Liver (tissue), 3 donors: ENCODE results near the gene NLRP6.

Experiments
- CTCF ChIP-seq: fragments of 150-350 bp; IDR thresholded peaks from 2 replicates; pipeline ENCODE4 v1.5.1; 2017; ENCODE audit warnings: improper control_type of control experiment, low read depth, low read length; ENCODE audit not compliant: missing input control
- GABPA ChIP-seq, 2 donors: IDR thresholded peaks in 1 of 2; conservative IDR thresholded peaks in 1 of 2; 2 replicates each; pipeline ENCODE4 v1.6.1; 2016; ENCODE audit warnings: antibody characterized with exemption in 2 of 2, mild to moderate bottlenecking in 1 of 2, moderate library complexity in 1 of 2
- HNF4A ChIP-seq, 2 donors: conservative IDR thresholded peaks; 2 replicates each; pipeline ENCODE4 v1.6.1; 2016; ENCODE audit warnings: antibody characterized with exemption in 2 of 2, mild to moderate bottlenecking in 2 of 2
- JUND ChIP-seq, 2 donors: IDR thresholded peaks; 2 replicates each; pipeline ENCODE4 v1.6.1; 2016; ENCODE audit warnings: antibody characterized with exemption in 2 of 2
- MAX ChIP-seq: IDR thresholded peaks from 2 replicates; pipeline ENCODE4 v1.6.1; 2016; ENCODE audit warnings: antibody characterized with exemption
- NR2F2 ChIP-seq: IDR thresholded peaks from 2 replicates; pipeline ENCODE4 v1.6.1; 2016; ENCODE audit warnings: antibody characterized with exemption
- SP1 ChIP-seq: IDR thresholded peaks from 2 replicates; pipeline ENCODE4 v1.6.1; 2018; ENCODE audit warnings: antibody characterized with exemption, mild to moderate bottlenecking
- TAF1 ChIP-seq: conservative IDR thresholded peaks from 2 replicates; pipeline ENCODE4 v1.6.1; 2016; ENCODE audit warnings: antibody characterized with exemption, mild to moderate bottlenecking
- ZBTB33 ChIP-seq: IDR thresholded peaks from 2 replicates; pipeline ENCODE4 v1.6.1; 2016; ENCODE audit warnings: antibody characterized with exemption
- donor health status: healthy.
- donor health status: healthy.

GRCh38 chr11:272195-272930, 5.8 kb upstream of the NLRP6 start:
- no peak for TF ChIP-seq CTCF
- no peak for TF ChIP-seq NR2F2
- no peak for TF ChIP-seq GABPA (IDR thresholded peaks at IDR 0.05 in 1 of 2, conservative IDR thresholded peaks at IDR 0.05 in 1 of 2)
- TF ChIP-seq TAF1, result no peak
- no peak for TF ChIP-seq ZBTB33
- no peak for TF ChIP-seq MAX
- TF ChIP-seq HNF4A (conservative IDR thresholded peaks at IDR 0.05), result no peak
- TF ChIP-seq JUND (IDR thresholded peaks at IDR 0.05), result no peak
- TF ChIP-seq SP1, result no peak
